Upper lobe of left lung (tissue), 4 donors: Measurements from ENCODE around the gene FNTB.

Experiments
- EP300 ChIP-seq, 4 donors: sonication (generic); formaldehyde crosslinking; IDR thresholded peaks; one replicate each; pipeline ENCODE4 v1.5.1; 2017; ENCODE audit warnings: antibody characterized with exemption in 4 of 4, control low read depth in 2 of 4
- POLR2A ChIP-seq, 4 donors: fragments of 450-650 bp; IDR thresholded peaks; one replicate each; pipeline ENCODE4 v1.5.1; 2016 to 2017; ENCODE audit warnings: antibody characterized with exemption in 4 of 4, mild to moderate bottlenecking in 2 of 4
- TF ChIP-seq, protein P1 (sequence below), 6 experiments: fragments of 450-650 bp in 4 of 6; fragments of 200-600 bp in 2 of 6; sonication (generic) in 2 of 6; IDR thresholded peaks; one replicate each; pipeline ENCODE4 v1.5.1; 2016 to 2019; ENCODE audit warnings: antibody characterized with exemption in 6 of 6

DNA sequence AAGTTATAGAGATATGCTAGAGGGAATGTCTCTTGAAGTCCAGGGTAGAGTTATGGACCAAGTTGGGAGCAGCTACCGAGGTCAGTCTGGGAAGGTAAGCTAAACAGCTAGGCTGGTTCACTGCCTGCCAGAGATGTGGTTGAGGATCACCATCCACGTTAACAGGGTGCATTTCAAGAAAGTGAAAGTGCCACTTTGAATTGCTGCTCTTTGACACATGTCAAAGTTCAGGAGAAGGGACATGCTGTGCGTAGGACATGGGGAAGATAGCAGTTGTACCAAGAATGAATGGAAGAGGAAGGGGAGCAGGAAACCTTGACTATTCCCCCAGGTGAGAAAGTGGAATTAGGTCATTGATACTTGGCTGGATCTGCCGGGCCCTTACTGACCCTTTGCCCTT lies 66.1 kb downstream of the FNTB start:
- TF ChIP-seq, protein P1, sequence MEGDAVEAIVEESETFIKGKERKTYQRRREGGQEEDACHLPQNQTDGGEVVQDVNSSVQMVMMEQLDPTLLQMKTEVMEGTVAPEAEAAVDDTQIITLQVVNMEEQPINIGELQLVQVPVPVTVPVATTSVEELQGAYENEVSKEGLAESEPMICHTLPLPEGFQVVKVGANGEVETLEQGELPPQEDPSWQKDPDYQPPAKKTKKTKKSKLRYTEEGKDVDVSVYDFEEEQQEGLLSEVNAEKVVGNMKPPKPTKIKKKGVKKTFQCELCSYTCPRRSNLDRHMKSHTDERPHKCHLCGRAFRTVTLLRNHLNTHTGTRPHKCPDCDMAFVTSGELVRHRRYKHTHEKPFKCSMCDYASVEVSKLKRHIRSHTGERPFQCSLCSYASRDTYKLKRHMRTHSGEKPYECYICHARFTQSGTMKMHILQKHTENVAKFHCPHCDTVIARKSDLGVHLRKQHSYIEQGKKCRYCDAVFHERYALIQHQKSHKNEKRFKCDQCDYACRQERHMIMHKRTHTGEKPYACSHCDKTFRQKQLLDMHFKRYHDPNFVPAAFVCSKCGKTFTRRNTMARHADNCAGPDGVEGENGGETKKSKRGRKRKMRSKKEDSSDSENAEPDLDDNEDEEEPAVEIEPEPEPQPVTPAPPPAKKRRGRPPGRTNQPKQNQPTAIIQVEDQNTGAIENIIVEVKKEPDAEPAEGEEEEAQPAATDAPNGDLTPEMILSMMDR (IDR thresholded peaks at IDR 0.05), result no peak
- TF ChIP-seq POLR2A (IDR thresholded peaks at IDR 0.05) (no peak), EP300 (IDR thresholded peaks at IDR 0.05) (no peak)
